CMK (cell line): ENCODE measurements around the gene FAM180B.

Experiments
- DNase-seq: peaks from one replicate; pipeline ENCODE4 v3.0.0-alpha.2; 2010; ENCODE audit warnings: low read depth

The FAM180B gene

GRCh38 chr11:47569646-47570045, 16.8 kb upstream of the FAM180B start:
- no peak for DNase-seq

DNA sequence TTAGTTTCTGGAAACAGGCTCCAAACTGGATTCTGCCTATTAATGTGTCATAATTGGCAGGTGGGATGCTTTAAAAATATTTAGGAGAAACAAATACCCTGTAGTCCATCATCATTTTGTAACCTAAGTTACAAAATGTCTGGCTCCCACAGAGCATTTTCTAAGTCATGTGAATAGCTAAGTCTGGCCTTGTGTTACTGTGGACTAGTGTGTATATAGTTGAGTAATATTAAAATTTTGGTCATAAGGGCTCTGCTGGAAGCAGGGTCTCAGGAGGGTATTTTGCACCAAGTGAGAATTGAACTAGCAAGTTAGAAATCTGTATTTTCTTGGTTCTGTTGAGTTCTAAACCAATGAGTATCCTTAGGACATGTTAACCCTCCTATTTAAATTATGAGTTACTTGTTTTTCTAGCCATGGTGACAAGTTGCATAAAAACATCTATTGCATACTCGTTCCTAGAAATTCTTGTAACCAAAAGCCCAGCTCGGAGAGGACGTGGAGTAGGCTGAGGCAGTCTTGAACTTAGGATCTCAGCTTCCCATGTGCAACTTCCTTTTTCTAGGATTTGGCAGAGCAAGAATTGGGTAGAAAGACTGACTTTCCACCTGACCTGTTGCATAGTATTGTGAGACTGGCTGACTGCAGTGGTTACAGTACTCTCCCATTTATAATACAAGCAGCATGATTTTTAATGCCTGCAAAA, 15.7 kb upstream of the FAM180B start:
- no peak for DNase-seq

GRCh38 chr11:47571357-47571729, 15.1 kb upstream of the FAM180B start:
- DNase-seq = no peak

DNA sequence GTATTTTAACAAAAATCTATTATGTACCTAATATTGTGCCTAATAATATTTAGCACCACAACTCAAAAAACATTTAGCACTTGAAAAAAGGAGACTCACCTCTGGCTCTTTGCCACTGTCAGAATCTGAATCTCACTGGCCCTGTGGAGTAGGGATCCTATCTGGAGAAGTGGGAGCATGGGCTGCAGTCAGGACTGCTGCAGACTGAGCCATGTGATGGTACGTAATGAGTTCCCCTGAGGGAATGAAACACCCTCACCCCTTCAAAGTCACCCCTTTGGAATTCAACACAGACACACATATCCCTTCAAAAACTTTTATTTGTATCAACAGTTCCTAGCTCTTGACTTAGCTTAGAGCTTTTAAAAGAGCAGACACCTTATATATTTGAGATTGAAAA, 14.6 kb upstream of the FAM180B start:
- no peak for DNase-seq

DNA sequence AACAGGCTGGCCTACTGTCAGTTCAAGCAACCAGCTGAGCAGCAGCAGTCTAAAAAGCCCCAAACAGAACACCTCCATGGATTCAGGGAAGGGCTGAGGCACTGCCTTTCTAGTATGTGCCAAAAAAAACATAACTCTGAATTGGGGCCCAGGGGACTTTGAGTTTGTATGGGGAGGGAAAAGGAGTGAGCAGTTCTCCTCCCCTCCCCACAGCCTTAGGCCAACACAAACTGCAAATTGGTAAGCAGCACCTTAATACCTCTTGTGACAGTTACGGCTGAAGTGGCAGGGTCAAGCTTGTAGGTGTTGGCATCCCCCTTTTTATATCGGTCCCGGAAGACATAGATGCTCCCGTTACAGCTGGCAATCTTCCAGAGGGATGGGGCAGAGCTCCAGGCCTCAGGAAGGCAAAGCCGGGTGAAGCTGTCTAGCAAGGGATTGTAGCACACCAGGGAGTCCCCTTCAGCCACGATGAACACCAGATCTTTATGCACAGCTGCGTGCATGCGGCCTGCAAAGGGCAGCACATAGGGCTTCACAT, 13.7 kb upstream of the FAM180B start:
- no peak for DNase-seq

DNA sequence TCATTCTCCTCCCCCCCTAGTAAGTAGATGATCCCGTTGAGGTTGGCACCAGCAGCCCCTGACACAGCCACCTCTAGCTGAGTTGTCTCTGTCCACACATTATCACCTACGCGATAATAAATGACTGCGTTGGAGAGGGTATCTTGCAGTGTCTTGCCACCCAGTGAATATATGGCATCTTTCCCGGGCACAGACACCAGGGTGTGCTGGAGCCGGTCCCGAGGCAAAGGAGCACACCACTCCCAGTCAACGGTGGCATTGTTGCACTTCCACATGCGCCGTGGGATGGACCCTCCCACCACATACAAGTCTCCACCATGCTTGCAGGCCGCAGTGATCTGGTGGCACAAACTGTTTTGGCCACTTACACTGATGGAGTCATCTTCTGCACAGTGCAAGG, 13.2 kb upstream of the FAM180B start:
- no peak for DNase-seq

DNA sequence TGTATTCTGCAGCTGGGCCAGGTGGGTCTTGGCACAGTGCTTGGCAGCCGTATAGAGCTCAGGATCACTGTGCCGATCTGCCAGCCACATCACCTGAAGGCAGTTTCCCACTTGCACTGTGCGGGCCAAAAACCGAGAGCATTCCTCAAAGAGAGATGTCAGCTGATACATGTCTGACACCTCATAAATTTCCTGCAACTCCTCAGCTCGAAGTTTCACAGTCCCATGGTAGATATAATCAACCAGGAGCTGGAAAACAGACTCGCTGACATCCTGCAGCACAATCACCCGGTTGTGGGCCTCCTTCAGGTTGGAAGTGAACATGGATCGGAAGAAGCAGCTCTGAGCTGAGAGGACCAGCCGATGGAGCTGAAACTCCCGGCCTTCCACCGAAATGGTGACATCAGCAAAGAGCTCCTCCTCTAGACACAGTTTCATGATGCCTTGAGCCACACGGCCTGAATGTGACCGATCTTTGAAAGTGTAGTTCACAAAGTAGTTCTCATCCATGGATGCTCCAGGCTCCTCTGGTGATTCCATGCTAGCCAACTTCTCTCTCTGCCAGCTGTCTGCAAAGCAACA, 8.9 kb upstream of the FAM180B start:
- DNase-seq = no peak

DNA sequence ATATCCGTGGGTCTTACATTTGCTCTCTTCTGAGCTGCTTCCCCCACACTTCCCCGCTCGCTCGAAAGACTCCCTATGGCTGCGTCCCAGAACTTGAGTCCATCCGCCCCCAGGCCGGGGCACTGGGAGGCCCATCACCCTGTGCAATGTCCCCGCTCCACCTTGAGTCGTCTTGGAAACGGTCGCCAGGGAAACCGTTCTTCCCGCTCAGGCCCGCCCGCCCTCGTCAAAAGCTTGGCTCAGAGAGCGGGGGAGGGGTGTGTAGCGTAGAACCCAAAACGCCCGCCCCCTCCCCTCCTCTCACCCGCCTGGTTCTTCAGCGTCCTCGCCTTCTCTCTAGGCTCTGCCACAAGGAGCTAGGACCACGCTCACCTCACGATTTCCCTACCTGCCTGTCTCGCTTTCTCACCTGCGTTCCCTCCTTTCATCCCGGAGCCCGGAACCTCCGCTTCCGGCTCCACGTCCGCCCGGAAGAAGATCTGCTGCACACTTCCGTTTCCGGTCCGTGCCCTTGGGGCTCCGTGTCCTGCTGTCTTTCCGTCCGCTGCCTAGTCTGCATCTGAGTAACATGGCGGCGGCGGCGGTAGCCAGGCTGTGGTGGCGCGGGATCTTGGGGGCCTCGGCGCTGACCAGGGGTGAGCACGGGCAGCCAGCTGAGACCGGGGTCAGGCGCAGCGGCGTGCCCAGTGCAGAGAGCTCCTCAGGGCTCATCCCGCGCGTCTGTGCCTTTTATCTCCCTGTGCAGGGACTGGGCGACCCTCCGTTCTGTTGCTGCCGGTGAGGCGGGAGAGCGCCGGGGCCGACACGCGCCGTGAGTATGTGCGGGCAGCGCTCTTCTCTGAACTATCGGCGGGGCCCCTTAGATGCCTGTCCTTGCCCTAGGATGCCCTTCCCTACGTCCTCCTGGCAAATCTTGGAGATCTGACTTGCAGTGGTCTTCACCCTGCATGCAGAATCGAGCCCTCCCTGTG, 7.7 kb upstream of the FAM180B start, which contains the start of the genes KBTBD4 and NDUFS3:
Gene KBTBD4 (minus strand): TSS at position 447 of the 971 bp plus-strand sequence. CDS start 19 bp downstream, at position 428.
Gene NDUFS3 (plus strand): TSS at position 551 of the 971 bp plus-strand sequence. CDS start 18 bp downstream, at position 569.
- DNase-seq = peak; percentile 70

DNA sequence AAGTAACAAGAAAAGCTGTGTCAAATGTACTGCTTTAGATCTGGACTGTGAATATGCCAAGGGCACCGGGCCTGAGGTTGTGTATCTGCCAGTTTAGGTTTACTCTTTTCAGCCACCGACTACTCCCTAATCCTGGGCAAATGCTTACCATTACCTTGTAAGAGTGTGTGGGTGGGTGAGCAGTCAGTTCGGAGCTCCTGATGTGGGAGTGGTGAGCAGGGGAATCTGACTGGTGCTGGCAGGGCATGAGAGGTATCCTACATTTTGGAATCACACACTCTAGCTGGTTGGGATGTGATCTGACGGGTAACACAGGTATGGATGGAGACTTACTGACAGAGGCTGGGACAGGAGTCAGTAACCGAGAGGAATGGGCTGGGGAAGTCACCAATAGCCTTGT, 2.6 kb upstream of the FAM180B start:
- no peak for DNase-seq

GRCh38 chr11:47587039-47587716, 700 bp downstream of the FAM180B start:
- no peak for DNase-seq

DNA sequence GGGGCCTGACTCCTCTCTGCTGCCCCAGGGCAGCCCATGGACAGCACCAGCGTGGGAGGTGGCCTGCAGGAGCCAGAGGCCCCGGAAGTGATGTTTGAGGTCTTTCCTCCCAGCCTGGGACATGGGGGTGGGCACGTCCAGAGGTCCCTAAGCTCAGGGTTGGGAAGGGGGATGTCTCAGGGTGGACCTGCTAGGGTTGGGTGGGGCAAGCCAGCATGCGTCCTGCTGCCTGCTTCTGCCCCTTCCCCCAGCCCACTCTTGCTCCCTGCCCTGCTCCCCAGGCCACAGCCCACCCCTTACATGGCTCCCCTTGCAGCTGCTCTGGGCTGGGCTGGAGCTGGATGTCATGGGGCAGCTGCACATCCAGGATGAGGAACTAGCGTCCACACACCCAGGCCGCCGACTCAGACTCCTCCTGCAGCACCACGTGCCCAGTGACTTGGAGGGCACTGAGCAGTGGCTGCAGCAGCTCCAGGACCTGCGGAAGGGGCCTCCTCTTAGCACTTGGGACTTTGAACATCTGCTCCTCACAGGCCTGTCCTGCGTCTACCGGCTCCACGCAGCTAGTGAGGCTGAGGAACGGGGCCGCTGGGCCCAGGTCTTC, 1.3 kb downstream of the FAM180B start:
- no peak for DNase-seq

GRCh38 chr11:47589118-47589517, 2.6 kb downstream of the FAM180B start:
- DNase-seq = no peak

GRCh38 chr11:47589584-47589976, 3.1 kb downstream of the FAM180B start:
- DNase-seq = no peak

- DNase-seq = no peak
Measured at GRCh38 chr11:47589977-47590861, 3.7 kb downstream of the FAM180B start.

DNA sequence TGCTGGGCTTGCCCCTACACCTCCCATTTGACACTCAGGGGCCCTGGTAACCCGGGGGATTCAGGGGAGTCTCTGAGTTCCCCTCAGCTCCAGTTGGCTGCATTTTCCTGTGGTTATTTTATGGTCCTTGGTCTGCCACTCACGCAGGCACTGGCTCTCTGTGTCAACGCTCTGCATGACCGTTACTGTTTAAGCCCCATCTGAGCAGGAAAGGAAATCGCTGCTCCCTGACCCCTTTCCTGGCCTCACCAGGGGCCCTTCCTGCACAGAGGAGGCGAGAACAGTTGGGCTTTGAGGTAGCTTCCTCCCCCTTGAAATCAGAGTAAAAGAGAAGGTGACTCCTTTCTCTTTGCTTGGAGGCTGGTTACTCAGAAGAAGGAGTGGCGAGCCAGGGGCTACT, 5.3 kb downstream of the FAM180B start:
- no peak for DNase-seq

GRCh38 chr11:47592251-47592650, 5.8 kb downstream of the FAM180B start:
- DNase-seq = no peak

DNA sequence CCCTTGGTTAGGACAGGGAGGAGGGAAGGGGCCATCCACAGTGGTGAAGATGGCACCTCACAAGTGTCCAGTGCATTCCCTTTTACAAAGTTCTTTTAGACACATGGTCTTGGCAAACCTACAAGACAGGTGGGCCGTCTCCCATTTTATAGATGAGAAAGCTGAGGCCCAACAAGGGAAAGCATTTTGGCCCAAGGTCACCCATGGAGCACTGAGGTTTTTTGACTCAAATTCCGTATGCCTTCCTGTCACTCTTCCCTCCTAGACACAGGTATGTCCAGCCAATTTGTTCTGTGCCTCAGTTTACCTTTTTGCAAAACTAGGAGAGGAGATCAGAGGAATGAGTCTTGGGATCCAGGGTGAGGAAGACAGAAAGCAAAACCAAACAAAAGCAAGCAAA, 6.5 kb downstream of the FAM180B start:
- DNase-seq = no peak

GRCh38 chr11:47593492-47593933, 7.0 kb downstream of the FAM180B start:
- no peak for DNase-seq

DNA sequence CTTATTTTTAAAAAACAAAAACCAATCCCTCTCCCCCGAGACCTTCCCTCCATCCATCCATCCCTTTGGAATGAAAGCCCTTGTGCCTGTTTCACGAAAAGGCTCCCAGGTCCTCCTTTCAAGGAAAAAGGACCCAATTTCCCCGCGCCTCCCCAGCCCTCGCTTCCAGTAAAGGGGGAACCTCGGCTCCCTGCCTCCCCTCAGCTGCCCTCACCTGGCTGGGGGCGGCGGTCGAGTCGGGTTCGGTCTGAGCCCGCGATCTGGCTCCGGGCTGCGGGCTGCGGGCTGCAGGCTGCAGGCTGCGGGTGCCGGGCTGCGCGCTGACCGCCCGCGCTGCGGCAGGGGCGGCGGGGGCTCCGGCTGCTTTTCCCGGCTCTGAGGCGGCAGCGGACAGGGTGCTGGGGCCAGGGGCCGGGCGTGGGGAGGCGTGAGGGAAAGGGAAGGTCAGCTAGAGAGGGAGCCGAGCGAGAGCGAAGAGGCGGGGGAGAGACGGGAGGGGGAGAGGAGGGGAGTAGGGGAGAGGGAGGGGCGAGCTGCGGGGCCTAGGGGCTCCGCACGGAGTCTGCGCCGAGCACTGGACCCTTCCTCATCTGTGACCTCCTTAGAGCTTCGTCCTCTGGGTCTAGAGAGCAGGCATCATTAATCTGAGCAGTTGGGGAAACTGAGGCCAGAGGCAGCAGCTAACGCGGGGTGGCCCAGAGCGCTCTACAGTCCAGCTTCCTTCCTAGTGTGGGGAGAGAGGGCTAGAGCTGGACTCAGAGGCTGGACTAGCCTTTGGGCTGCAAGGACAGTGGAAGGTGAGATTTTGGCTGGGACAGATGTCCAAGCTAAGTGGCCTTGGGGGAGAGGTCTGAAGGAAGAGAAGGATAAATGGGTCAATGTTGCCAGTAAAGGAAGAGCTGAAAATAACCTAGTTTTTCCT, 7.7 kb downstream of the FAM180B start, which contains the start of gene C1QTNF4:
Gene C1QTNF4 (minus strand): TSS at position 478 of the 922 bp plus-strand sequence. CDS start 3,601 bp downstream, outside the sequence.
- no peak for DNase-seq
